Stimulated activated CD4-positive, alpha-beta T cell treated with anti-CD3 and anti-CD28 coated beads, Interleukin-1b, Interleukin-23, amount 100 ng/mL, for 48 hours (primary cell): Measurements from ENCODE around the gene PIAS4.

ENCODE experiments used
- DNase-seq: peaks from one replicate; pipeline ENCODE4 v3.0.0-alpha.2; 2020

The PIAS4 gene

GRCh38 chr19:4023600-4024398 lies 16.3 kb downstream of the PIAS4 start:
- no peak for DNase-seq

GRCh38 chr19:4025317-4025716 lies 17.8 kb downstream of the PIAS4 start:
- DNase-seq: no peak

- DNase-seq: no peak
These were observed 19.6 kb downstream of the PIAS4 start for GRCh38 chr19:4027146-4027545.

GRCh38 chr19:4028334-4029246 lies 21.1 kb downstream of the PIAS4 start:
- DNase-seq: no peak

- DNase-seq: no peak
These were observed 21.7 kb downstream of the PIAS4 start for GRCh38 chr19:4029247-4029614.

- no peak for DNase-seq
These were observed 23.0 kb downstream of the PIAS4 start for GRCh38 chr19:4030552-4030951.

GRCh38 chr19:4030981-4031380 lies 23.4 kb downstream of the PIAS4 start:
- DNase-seq: no peak

- DNase-seq: no peak
These were observed 23.9 kb downstream of the PIAS4 start for GRCh38 chr19:4031420-4031819.

- DNase-seq: no peak
These were observed 24.9 kb downstream of the PIAS4 start for GRCh38 chr19:4032436-4032835.

- DNase-seq: no peak
These were observed 25.8 kb downstream of the PIAS4 start for GRCh38 chr19:4033028-4033956.

GRCh38 chr19:4034048-4035017 lies 26.8 kb downstream of the PIAS4 start:
- no peak for DNase-seq

GRCh38 chr19:4035018-4035566 lies 27.6 kb downstream of the PIAS4 start:
- no peak for DNase-seq

GRCh38 chr19:4035582-4035981 lies 28.0 kb downstream of the PIAS4 start:
- DNase-seq: no peak

GRCh38 chr19:4036576-4037300 lies 29.2 kb downstream of the PIAS4 start:
- DNase-seq: no peak

- DNase-seq: no peak
These were observed 29.9 kb downstream of the PIAS4 start for GRCh38 chr19:4037301-4037949.

- DNase-seq: no peak
These were observed 30.5 kb downstream of the PIAS4 start for GRCh38 chr19:4038057-4038456.

- DNase-seq: no peak
These were observed 31.3 kb downstream of the PIAS4 start for GRCh38 chr19:4038661-4039423.

GRCh38 chr19:4042064-4042730 lies 34.7 kb downstream of the PIAS4 start:
- no peak for DNase-seq

GRCh38 chr19:4042731-4043082 lies 35.2 kb downstream of the PIAS4 start:
- DNase-seq: no peak
